ENCODE data around the gene ZSCAN2.

The ZSCAN2 gene

DNA sequence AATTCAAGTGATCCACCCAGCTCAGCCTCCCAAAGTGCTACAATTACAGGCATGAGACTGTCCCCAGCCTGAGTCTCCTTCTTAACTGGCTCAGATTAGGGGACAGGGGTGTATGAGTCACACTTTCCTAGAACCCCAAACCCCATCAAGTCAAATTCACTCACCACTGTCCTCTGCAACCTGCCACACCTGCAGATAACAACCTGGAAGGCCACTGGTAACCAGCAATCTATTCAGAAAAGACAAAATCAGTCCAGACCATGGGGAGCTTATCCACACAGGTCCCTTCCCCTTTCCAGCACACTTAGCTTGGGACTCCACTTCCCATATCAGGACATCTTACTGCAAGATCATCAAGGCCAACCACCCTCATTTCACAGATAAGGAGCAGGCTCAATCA lies 46.9 kb downstream of the ZSCAN2 start:
- no peak overlapping the region for H3K4me3 ChIP-seq (ENCODE audit: low read depth, low read length)
- TF ChIP-seq, protein P1, sequence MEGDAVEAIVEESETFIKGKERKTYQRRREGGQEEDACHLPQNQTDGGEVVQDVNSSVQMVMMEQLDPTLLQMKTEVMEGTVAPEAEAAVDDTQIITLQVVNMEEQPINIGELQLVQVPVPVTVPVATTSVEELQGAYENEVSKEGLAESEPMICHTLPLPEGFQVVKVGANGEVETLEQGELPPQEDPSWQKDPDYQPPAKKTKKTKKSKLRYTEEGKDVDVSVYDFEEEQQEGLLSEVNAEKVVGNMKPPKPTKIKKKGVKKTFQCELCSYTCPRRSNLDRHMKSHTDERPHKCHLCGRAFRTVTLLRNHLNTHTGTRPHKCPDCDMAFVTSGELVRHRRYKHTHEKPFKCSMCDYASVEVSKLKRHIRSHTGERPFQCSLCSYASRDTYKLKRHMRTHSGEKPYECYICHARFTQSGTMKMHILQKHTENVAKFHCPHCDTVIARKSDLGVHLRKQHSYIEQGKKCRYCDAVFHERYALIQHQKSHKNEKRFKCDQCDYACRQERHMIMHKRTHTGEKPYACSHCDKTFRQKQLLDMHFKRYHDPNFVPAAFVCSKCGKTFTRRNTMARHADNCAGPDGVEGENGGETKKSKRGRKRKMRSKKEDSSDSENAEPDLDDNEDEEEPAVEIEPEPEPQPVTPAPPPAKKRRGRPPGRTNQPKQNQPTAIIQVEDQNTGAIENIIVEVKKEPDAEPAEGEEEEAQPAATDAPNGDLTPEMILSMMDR (IDR thresholded peaks at IDR 0.05; ENCODE audit: low read depth, low read length) = no peak
- TF ChIP-seq MYC (IDR thresholded peaks at IDR 0.05; ENCODE audit: low read depth, low read length) (no peak), POLR2A (IDR thresholded peaks at IDR 0.05; ENCODE audit: extremely low read depth, insufficient read length) (no peak)
- TF ChIP-seq, protein P2, sequence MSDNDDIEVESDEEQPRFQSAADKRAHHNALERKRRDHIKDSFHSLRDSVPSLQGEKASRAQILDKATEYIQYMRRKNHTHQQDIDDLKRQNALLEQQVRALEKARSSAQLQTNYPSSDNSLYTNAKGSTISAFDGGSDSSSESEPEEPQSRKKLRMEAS (IDR thresholded peaks at IDR 0.05; ENCODE audit: low read depth, low read length) = no peak
- DNase-seq (ENCODE audit: low read depth) = no peak

DNA sequence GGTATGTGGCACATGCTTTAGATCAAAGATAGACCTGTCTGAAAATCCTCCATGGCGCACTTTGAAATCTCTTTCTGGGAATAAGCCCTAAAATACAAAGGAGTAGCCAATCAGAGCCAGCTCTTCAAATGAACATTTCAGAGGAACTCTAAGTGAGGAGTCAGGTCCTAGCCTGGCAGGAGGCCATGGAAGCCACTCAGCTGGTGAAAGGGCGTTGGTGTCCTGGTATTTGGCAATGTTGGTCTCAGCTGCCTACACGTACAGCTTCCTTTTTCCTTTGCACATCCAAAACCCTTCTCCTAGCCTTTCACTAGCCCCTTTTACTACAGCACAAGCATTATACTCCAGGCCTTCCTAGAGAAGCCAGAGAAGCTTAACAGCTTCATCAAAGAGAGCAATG lies 47.7 kb downstream of the ZSCAN2 start:
- DNase-seq (ENCODE audit: low read depth) = no peak
- H3K4me3 ChIP-seq (ENCODE audit: low read depth, low read length) = no peak overlapping the region
- no peak for TF ChIP-seq POLR2A (IDR thresholded peaks at IDR 0.05; ENCODE audit: extremely low read depth, insufficient read length)
- TF ChIP-seq, protein P1 (IDR thresholded peaks at IDR 0.05; ENCODE audit: low read depth, low read length) = no peak
- TF ChIP-seq MYC (IDR thresholded peaks at IDR 0.05; ENCODE audit: low read depth, low read length) = no peak
- TF ChIP-seq, protein P2 (IDR thresholded peaks at IDR 0.05; ENCODE audit: low read depth, low read length) = no peak

DNA sequence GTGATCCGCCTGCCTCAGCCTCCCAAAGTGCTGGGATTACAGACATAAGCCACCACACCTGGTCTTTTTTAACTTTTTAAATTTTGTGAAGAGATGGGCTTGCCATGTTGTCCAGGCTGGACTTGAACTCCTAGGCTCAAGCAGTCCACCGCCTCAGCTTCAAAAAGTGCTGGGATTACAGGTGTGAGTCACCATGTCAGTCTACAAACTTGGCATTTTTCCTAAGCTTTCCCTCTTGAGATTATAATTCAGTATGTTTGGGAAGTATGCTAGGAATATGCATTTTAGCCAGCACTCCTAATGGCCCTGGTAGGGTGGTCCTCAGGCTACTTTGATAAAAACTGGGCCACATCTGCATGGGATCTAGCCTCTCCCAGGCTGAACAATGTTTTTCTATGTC lies 48.9 kb downstream of the ZSCAN2 start:
- TF ChIP-seq, protein P1 (IDR thresholded peaks at IDR 0.05; ENCODE audit: low read depth, low read length) = no peak
- TF ChIP-seq, protein P2 (IDR thresholded peaks at IDR 0.05; ENCODE audit: low read depth, low read length) = no peak
- no peak for TF ChIP-seq MYC (IDR thresholded peaks at IDR 0.05; ENCODE audit: low read depth, low read length)
- no peak for TF ChIP-seq POLR2A (IDR thresholded peaks at IDR 0.05; ENCODE audit: extremely low read depth, insufficient read length)
- no peak for DNase-seq (ENCODE audit: low read depth)
- H3K4me3 ChIP-seq (ENCODE audit: low read depth, low read length) = no peak overlapping the region

DNA sequence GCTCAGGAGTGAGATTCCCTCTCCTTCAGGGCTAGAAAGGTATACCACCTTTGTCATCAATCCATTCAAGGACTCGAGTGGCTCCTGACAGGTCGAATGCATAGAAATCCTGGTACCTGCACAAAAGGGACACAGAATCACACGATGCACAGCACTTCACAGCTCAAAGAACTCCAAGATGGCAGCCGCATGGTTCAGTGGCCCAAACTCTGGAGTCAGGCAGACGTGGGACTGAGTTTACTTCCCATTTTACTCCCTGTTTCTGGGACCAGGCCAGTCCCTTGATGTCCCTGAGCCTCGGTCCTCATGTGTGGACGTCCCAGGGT lies 52.7 kb downstream of the ZSCAN2 start:
- no peak for DNase-seq (ENCODE audit: low read depth)
- TF ChIP-seq, protein P2 (IDR thresholded peaks at IDR 0.05; ENCODE audit: low read depth, low read length) = 0 out of 2 replicates have a peak, but pooled peaks have one; percentile 44
- TF ChIP-seq, protein P1 (IDR thresholded peaks at IDR 0.05; ENCODE audit: low read depth, low read length) = no peak
- TF ChIP-seq MYC (IDR thresholded peaks at IDR 0.05; ENCODE audit: low read depth, low read length) = peak; percentile 65; the same call in 1 of the 2 replicates
- H3K4me3 ChIP-seq (ENCODE audit: low read depth, low read length) = peak overlapping the region; percentile 93

DNA sequence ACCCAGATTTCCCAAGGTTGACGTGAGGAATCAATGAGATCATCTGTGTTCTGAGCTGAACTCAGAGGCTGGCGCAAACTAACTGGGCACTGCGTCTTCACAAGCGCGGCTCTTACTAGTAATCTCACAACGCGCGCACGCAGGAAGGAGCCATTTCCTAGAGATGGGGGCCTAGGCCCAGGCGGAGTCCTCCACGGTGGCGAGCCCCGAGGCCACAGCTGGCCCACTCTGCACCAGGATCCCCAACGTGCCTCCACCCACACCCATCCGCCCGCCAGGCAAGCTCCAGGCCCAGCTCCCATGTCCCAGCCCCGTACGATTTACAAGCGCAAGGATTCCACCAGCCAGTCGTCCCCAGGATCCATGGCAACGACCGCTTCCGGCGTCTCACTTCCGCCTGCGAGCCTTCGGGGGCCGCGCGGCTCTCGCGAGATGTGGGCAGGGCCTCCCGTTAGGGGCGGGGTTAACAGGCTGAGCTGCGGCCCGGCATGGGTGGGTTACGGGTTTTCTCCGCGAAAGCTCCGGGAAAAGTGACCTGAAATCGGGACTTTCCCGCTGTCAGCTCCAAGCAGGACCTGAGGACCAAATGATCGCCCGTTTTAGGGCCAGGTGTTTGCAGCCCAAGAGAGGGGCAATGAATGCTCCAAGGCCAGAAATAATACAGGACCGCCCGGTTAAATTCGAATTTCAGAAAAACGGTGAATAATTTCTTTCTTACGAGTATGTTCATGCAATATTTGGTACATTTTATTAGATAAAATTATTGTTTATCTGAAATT lies 53.3 kb downstream of the ZSCAN2 start, which contains the start of gene WDR73:
WDR73 (minus strand) TSS at position 374 of the 779 bp plus-strand sequence; CDS start at position 365, 9 bp downstream.
- DNase-seq (ENCODE audit: low read depth) = peak; percentile 97
- TF ChIP-seq, protein P1 (IDR thresholded peaks at IDR 0.05; ENCODE audit: low read depth, low read length) = no peak
- TF ChIP-seq MYC (IDR thresholded peaks at IDR 0.05; ENCODE audit: low read depth, low read length) = peak; percentile 40; the same call in 1 of the 2 replicates
- TF ChIP-seq, protein P2 (IDR thresholded peaks at IDR 0.05; ENCODE audit: low read depth, low read length) = peak; percentile 49; the same call in 1 of the 2 replicates
- peak; percentile 63 for TF ChIP-seq POLR2A (IDR thresholded peaks at IDR 0.05; ENCODE audit: extremely low read depth, insufficient read length)
- H3K4me3 ChIP-seq (ENCODE audit: low read depth, low read length) = peak within 1 kb of the TSS; percentile 93
